GM23338 (cell line): ENCODE results near the gene RAPGEF3. TPM values are rescaled to one million over a fixed set of nuclear protein-coding genes. Genes with fewer than 3 reads are reported as not detected.

Experiments used
- ATAC-seq: fragments of 200-7000 bp; cut with Tn5 transposase; 3 replicates; pipeline ENCODE4 v1.9.1; 2020
- DNase-seq: peaks from one replicate; pipeline ENCODE4 v3.0.0-alpha.2; 2015; ENCODE audit warnings: low spot score
- H2AFZ ChIP-seq: fragments of 200-600 bp; sonication (generic); 2 replicates; pipeline ENCODE4 v1.8.0; 2016; ENCODE audit warnings: antibody characterized with exemption, mild to moderate bottlenecking, moderate library complexity
- H3F3A ChIP-seq: fragments of 200-600 bp; sonication (generic); replicated peaks from 2 replicates; pipeline ENCODE4 v1.8.0; 2017; ENCODE audit warnings: antibody characterized with exemption, mixed run types, low read depth
- H3K27ac ChIP-seq: fragments of 200-600 bp; sonication (generic); 2 replicates; pipeline ENCODE4 v1.6.1; 2016; ENCODE audit warnings: low read depth
- H3K27me3 ChIP-seq: fragments of 200-600 bp; sonication (generic); 2 replicates; pipeline ENCODE4 v1.8.0; 2016; ENCODE audit warnings: mild to moderate bottlenecking, mixed run types, moderate library complexity; ENCODE audit not compliant: insufficient read depth
- H3K36me3 ChIP-seq: fragments of 200-600 bp; sonication (generic); 2 replicates; pipeline ENCODE4 v1.8.0; 2016; ENCODE audit warnings: mild to moderate bottlenecking; ENCODE audit not compliant: insufficient read depth
- H3K4me1 ChIP-seq: fragments of 200-600 bp; sonication (generic); 2 replicates; pipeline ENCODE4 v1.8.0; 2016; ENCODE audit warnings: mild to moderate bottlenecking, moderate library complexity; ENCODE audit not compliant: insufficient read depth
- H3K4me2 ChIP-seq: fragments of 200-600 bp; sonication (generic); 2 replicates; pipeline ENCODE4 v1.7.1; 2017; ENCODE audit warnings: mixed run types
- H3K4me3 ChIP-seq: fragments of 200-600 bp; sonication (generic); 2 replicates; pipeline ENCODE4 v1.6.1; 2016; ENCODE audit warnings: mixed run types
- H3K79me2 ChIP-seq: fragments of 200-600 bp; sonication (generic); replicated peaks from 2 replicates; pipeline ENCODE4 v1.8.0; 2017; ENCODE audit warnings: mild to moderate bottlenecking; ENCODE audit not compliant: insufficient read depth
- H3K9me2 ChIP-seq: fragments of 200-600 bp; sonication (generic); 2 replicates; pipeline ENCODE4 v1.8.0; 2017; ENCODE audit not compliant: insufficient read depth
- H4K20me1 ChIP-seq: fragments of 200-600 bp; sonication (generic); replicated peaks from 2 replicates; pipeline ENCODE4 v1.8.0; 2017; ENCODE audit warnings: mild to moderate bottlenecking; ENCODE audit not compliant: insufficient read depth
- H3K27ac Mint-ChIP-seq: 2 replicates; pipeline ENCODE4 v1.8.0; 2020; ENCODE audit warnings: inconsistent platforms, mild to moderate bottlenecking, moderate library complexity, mixed read lengths
- H3K27me3 Mint-ChIP-seq: 3 replicates; pipeline ENCODE4 v1.8.0; 2022; ENCODE audit warnings: low read depth, mild to moderate bottlenecking, moderate library complexity, mixed read lengths, inconsistent platforms; ENCODE audit not compliant: insufficient read depth, poor library complexity
- H3K36me3 Mint-ChIP-seq: 3 replicates; pipeline ENCODE4 v1.8.0; 2021; ENCODE audit warnings: low read depth, mild to moderate bottlenecking, inconsistent platforms, moderate library complexity, mixed read lengths
- H3K4me1 Mint-ChIP-seq: 3 replicates; pipeline ENCODE4 v1.8.0; 2020; ENCODE audit warnings: mild to moderate bottlenecking, inconsistent platforms, mixed read lengths
- H3K4me3 Mint-ChIP-seq: 3 replicates; pipeline ENCODE4 v1.8.0; 2021; ENCODE audit warnings: moderate library complexity, mild to moderate bottlenecking, inconsistent platforms, mixed read lengths
- H3K9me3 Mint-ChIP-seq: 3 replicates; pipeline ENCODE4 v1.8.0; 2020; ENCODE audit warnings: moderate library complexity, mild to moderate bottlenecking, inconsistent platforms, mixed read lengths
- CREB1 ChIP-seq: fragments of 250-450 bp; sonication (Bioruptor Pico); IDR thresholded peaks from 2 replicates; pipeline ENCODE4 v1.5.0; 2020; ENCODE audit warnings: low read depth, mild to moderate bottlenecking, moderate library complexity
- EZH2phosphoT487 ChIP-seq: fragments of 200-600 bp; sonication (generic); IDR thresholded peaks from one replicate; pipeline ENCODE4 v1.8.1; 2018; ENCODE audit warnings: antibody characterized with exemption; ENCODE audit not compliant: unreplicated experiment
- ZNF114 ChIP-seq: fragments of 250-450 bp; sonication (Bioruptor Pico); IDR thresholded peaks from 2 replicates; pipeline ENCODE4 v1.5.0; 2020; ENCODE audit warnings: mild to moderate bottlenecking, moderate library complexity
- polyA plus RNA-seq: library from polyadenylated mRNA; unstranded; fragments of >200 nt; fragmentation: Nextera tagmentation; extraction: Ambion mirVana; gene quantifications from 2 replicates; pipeline ENCODE4 v1.2.1, GENCODE V29; 2016
- total RNA-seq: library from RNA; depleted of rRNA; stranded (reverse); fragments of >200 nt; shearing (Covaris generic); gene quantifications from 2 replicates; pipeline ENCODE4 v1.2.3, GENCODE V29; 2014
- TF ChIP-seq, protein P1 (sequence below), 2 experiments: fragments of 200-600 bp in 1 of 2; sonication (generic) in 1 of 2; conservative IDR thresholded peaks; 2 replicates each; pipeline versions ENCODE4 v1.5.1 to v1.6.1; 2016 to 2017; ENCODE audit warnings: antibody characterized with exemption in 2 of 2, low read depth in 2 of 2, mild to moderate bottlenecking in 2 of 2, moderate library complexity in 1 of 2
- TF ChIP-seq, protein P2 (sequence below): fragments of 250-450 bp; sonication (Bioruptor Pico); IDR thresholded peaks from 2 replicates; pipeline ENCODE4 v1.5.0; 2020; ENCODE audit warnings: mild to moderate bottlenecking, moderate library complexity

The RAPGEF3 gene
- total and polyA plus RNA-seq, 2 experiments from 2014 or later, result 2.3 to 11.8 TPM

DNA sequence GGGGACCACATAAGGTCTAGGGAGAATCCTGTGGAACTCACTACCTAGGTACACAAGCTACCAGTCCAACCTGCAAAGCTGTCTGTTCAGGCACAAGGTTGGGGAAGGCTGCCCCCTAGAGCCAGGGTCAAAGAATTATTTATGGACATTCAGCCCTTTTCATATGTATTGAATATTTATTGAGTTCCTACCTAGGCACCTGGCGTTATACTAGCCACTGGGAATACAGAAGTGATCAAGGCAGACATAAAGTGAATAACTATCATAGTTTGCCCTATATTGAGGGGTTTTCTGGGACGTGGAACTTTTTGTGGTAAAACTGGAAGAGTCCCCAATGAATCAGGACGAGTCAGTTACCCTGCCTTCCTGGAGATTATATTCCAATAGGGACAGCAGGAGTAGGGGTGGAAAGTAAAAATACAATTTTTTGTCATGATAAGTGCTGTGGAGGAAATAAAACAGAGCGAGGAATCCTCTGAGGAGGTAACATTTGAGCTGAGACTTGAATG is 8.6 kb upstream of the RAPGEF3 start:
- Histone ChIP-seq H3K36me3 (no peaks in the 10 kb centered on the region), H2AFZ (no peak overlapping the region), H3K27me3 (no peaks in the 10 kb centered on the region), H3F3A (peaks cover 5% of the 10 kb centered on the region), H3K4me3 (no peak overlapping the region), H4K20me1 (no peaks in the 10 kb centered on the region), H3K4me1 (peaks cover 20% of the 10 kb centered on the region), H3K79me2 (no peaks in the 10 kb centered on the region), H3K9me2 (no peaks in the 10 kb centered on the region), H3K27ac (no peak overlapping the region), H3K4me2 (no peak overlapping the region)
- H3K4me3 Mint-ChIP-seq, result no peak overlapping the region; the same call in 2 of the 3 replicates
- H3K27ac Mint-ChIP-seq, result no peak overlapping the region
- ATAC-seq, result peak; percentile 70
- H3K36me3 Mint-ChIP-seq, result peaks cover 2% of the 10 kb centered on the region; the same call in 1 of the 3 replicates
- H3K27me3 Mint-ChIP-seq, result peaks cover 7% of the 10 kb centered on the region
- H3K4me1 Mint-ChIP-seq, result peaks cover 20% of the 10 kb centered on the region
- DNase-seq, result peak; percentile 83
- H3K9me3 Mint-ChIP-seq, result no peaks in the 10 kb centered on the region
- TF ChIP-seq, protein P1, sequence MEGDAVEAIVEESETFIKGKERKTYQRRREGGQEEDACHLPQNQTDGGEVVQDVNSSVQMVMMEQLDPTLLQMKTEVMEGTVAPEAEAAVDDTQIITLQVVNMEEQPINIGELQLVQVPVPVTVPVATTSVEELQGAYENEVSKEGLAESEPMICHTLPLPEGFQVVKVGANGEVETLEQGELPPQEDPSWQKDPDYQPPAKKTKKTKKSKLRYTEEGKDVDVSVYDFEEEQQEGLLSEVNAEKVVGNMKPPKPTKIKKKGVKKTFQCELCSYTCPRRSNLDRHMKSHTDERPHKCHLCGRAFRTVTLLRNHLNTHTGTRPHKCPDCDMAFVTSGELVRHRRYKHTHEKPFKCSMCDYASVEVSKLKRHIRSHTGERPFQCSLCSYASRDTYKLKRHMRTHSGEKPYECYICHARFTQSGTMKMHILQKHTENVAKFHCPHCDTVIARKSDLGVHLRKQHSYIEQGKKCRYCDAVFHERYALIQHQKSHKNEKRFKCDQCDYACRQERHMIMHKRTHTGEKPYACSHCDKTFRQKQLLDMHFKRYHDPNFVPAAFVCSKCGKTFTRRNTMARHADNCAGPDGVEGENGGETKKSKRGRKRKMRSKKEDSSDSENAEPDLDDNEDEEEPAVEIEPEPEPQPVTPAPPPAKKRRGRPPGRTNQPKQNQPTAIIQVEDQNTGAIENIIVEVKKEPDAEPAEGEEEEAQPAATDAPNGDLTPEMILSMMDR (conservative IDR thresholded peaks at IDR 0.05; ENCODE audit: low read depth in 2 of 2), result peak; percentile 70 to 90
- TF ChIP-seq CREB1 (CRISPR knock-in tag) (no peak), ZNF114 (no peak), EZH2phosphoT487 (no peak)
- TF ChIP-seq, protein P2, sequence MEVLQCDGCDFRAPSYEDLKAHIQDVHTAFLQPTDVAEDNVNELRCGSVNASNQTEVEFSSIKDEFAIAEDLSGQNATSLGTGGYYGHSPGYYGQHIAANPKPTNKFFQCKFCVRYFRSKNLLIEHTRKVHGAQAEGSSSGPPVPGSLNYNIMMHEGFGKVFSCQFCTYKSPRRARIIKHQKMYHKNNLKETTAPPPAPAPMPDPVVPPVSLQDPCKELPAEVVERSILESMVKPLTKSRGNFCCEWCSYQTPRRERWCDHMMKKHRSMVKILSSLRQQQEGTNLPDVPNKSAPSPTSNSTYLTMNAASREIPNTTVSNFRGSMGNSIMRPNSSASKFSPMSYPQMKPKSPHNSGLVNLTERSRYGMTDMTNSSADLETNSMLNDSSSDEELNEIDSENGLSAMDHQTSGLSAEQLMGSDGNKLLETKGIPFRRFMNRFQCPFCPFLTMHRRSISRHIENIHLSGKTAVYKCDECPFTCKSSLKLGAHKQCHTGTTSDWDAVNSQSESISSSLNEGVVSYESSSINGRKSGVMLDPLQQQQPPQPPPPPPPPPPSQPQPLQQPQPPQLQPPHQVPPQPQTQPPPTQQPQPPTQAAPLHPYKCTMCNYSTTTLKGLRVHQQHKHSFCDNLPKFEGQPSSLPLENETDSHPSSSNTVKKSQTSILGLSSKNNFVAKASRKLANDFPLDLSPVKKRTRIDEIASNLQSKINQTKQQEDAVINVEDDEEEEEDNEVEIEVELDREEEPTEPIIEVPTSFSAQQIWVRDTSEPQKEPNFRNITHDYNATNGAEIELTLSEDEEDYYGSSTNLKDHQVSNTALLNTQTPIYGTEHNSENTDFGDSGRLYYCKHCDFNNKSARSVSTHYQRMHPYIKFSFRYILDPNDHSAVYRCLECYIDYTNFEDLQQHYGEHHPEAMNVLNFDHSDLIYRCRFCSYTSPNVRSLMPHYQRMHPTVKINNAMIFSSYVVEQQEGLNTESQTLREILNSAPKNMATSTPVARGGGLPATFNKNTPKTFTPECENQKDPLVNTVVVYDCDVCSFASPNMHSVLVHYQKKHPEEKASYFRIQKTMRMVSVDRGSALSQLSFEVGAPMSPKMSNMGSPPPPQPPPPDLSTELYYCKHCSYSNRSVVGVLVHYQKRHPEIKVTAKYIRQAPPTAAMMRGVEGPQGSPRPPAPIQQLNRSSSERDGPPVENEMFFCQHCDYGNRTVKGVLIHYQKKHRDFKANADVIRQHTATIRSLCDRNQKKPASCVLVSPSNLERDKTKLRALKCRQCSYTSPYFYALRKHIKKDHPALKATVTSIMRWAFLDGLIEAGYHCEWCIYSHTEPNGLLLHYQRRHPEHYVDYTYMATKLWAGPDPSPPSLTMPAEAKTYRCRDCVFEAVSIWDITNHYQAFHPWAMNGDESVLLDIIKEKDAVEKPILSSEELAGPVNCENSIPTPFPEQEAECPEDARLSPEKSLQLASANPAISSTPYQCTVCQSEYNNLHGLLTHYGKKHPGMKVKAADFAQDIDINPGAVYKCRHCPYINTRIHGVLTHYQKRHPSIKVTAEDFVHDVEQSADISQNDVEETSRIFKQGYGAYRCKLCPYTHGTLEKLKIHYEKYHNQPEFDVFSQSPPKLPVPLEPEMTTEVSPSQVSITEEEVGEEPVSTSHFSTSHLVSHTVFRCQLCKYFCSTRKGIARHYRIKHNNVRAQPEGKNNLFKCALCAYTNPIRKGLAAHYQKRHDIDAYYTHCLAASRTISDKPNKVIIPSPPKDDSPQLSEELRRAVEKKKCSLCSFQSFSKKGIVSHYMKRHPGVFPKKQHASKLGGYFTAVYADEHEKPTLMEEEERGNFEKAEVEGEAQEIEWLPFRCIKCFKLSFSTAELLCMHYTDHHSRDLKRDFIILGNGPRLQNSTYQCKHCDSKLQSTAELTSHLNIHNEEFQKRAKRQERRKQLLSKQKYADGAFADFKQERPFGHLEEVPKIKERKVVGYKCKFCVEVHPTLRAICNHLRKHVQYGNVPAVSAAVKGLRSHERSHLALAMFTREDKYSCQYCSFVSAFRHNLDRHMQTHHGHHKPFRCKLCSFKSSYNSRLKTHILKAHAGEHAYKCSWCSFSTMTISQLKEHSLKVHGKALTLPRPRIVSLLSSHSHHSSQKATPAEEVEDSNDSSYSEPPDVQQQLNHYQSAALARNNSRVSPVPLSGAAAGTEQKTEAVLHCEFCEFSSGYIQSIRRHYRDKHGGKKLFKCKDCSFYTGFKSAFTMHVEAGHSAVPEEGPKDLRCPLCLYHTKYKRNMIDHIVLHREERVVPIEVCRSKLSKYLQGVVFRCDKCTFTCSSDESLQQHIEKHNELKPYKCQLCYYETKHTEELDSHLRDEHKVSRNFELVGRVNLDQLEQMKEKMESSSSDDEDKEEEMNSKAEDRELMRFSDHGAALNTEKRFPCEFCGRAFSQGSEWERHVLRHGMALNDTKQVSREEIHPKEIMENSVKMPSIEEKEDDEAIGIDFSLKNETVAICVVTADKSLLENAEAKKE (CRISPR knock-in tag), result no peak
